Measurements from ENCODE around the gene PROM1. TPM values are rescaled to one million over a fixed set of nuclear protein-coding genes. Genes with fewer than 3 reads are reported as not detected.

PROM1 gene
- total and polyA plus RNA-seq, 8 donors = 3.5 to 124 (median 12.3) TPM

DNA sequence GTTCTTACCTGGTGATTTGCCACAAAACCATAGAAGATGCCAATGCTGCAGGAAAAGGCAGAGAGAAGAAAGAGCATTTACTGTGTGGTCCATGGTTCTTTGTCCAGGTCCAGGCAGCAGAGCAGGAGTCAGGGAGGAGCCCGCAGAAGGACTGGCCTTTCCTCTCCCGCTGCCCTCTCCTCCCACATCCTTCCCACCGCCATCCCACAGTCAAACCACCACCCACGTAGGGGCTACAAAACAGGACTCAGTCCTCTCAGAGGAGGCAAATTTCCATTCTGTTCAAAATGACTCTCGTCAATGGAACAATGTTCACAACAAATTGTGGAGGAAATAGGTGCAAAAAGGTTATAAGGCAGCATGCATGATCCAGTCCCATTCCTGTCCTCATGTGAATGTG is 58.6 kb downstream of the PROM1 start:
- Histone ChIP-seq H3K9me3 (no peaks in the 10 kb centered on the region), H3K4me3 (no peak overlapping the region), H3K36me3 (peaks cover 0 to 26% (median 5%) of the 10 kb centered on the region in 4 donors), H3K27ac (no peak overlapping the region), H3K4me1 (peaks cover 0 to 21% (median 9%) of the 10 kb centered on the region in 4 donors), H3K27me3 (no peaks in the 10 kb centered on the region)
- WGBS, 5 donors = 69 to 90% (median 83%) methylated on average over 5 of the region's 5 CpGs
- TF ChIP-seq, protein P1, sequence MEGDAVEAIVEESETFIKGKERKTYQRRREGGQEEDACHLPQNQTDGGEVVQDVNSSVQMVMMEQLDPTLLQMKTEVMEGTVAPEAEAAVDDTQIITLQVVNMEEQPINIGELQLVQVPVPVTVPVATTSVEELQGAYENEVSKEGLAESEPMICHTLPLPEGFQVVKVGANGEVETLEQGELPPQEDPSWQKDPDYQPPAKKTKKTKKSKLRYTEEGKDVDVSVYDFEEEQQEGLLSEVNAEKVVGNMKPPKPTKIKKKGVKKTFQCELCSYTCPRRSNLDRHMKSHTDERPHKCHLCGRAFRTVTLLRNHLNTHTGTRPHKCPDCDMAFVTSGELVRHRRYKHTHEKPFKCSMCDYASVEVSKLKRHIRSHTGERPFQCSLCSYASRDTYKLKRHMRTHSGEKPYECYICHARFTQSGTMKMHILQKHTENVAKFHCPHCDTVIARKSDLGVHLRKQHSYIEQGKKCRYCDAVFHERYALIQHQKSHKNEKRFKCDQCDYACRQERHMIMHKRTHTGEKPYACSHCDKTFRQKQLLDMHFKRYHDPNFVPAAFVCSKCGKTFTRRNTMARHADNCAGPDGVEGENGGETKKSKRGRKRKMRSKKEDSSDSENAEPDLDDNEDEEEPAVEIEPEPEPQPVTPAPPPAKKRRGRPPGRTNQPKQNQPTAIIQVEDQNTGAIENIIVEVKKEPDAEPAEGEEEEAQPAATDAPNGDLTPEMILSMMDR (IDR thresholded peaks at IDR 0.05) = no peak
- no peak for TF ChIP-seq EP300 (IDR thresholded peaks at IDR 0.05)
- TF ChIP-seq POLR2A (IDR thresholded peaks at IDR 0.05) = no peak
- TF ChIP-seq POLR2AphosphoS5 (IDR thresholded peaks at IDR 0.05) = no peak
- intact Hi-C loops (cut with DNase I; ENCODE audit: low total_unique reads) = loop anchor here (5.0 to 10.0 kb wide), 2 partner anchors 170 to 242 kb away; no protein-coding TSS in a partner anchor
- DNase-seq = no peak

DNA sequence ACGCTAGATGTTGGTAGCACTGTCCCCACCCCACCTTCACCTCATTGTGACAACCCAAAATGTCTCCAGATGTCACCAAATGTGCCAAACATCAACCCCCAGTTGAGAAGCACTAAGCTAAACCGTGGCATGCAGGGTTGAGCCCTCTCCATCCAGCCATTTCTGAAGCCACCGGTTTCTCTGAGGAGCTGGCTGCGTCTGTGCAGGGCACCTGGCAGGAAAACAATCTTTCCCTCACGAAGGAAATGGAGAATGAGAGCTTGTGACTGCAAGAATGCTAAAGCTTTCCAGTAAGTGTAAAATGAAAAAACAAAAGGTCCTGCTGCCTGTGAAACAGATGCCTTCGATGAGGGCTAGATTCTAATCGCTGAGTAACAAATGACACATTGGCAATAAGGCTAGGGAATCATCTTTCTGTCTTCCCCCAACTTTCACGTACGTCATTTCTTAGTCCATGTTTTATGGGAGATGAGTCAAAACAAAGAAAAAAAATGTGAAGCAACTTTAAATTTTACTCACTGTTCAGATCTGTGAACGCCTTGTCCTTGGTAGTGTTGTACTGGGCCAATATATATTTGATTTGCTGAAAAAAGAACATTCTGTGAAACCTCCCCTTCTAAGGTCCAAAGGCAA is 59.9 kb downstream of the PROM1 start:
- H3K9me3 ChIP-seq = no peaks in the 10 kb centered on the region
- no peak overlapping the region for H3K4me3 ChIP-seq
- DNase-seq = no peak
- H3K36me3 ChIP-seq = peaks cover 0 to 26% (median 5%) of the 10 kb centered on the region in 4 donors
- peaks cover 0 to 12% (median 4%) of the 10 kb centered on the region in 4 donors for H3K4me1 ChIP-seq
- H3K27ac ChIP-seq = no peak overlapping the region
- TF ChIP-seq POLR2A (IDR thresholded peaks at IDR 0.05) (no peak), POLR2AphosphoS5 (IDR thresholded peaks at IDR 0.05) (no peak), EP300 (IDR thresholded peaks at IDR 0.05) (no peak)
- TF ChIP-seq, protein P1 (IDR thresholded peaks at IDR 0.05) = no peak
- intact Hi-C loops (cut with DNase I; ENCODE audit: low total_unique reads) = loop anchor here (10.0 kb wide), 1 partner anchor 171 kb away; no protein-coding TSS in a partner anchor
- H3K27me3 ChIP-seq = no peaks in the 10 kb centered on the region
- 71 to 86% (median 77%) methylated on average over 9 to 10 of the region's 10 CpGs for WGBS, 5 donors

DNA sequence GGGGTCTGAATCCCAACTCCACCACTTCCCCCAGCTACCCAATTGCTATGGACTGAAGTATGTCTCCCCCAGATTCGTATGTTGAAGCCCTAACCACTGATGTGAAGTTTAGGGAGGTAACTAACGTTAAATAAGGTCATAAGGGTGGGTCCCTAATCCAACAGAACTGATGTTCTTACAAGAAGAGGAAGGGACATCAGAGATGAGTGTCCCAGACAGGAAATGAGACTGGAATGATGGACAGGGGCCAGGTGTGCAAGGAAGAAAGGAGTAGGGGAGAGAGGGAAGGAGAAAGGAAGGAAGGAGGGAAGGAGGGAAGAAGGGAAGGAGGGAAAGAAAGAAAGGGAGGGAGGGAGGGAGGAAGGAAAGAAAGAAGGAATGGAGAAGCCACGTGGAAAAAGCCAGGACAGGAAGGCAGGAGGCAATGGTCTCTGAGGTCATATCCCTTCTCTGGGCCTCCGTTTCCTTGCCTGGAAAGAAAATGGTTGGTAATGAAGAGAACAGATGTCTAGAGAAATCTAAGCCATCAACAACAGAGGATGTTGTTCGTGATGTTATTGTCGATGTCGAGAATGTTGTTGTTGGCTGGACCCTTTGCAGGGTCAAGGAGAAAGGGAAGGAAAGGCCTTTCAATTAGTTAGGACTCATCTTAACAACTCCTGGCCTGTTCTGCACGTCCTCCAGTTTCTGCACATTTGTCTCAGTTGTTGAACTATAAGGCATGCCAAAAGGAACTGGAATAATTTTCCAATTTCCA is 61.8 kb downstream of the PROM1 start:
- Histone ChIP-seq H3K27ac (no peak overlapping the region), H3K27me3 (no peaks in the 10 kb centered on the region), H3K4me1 (peaks cover 0 to 9% (median 4%) of the 10 kb centered on the region in 4 donors), H3K9me3 (no peaks in the 10 kb centered on the region), H3K36me3 (peaks cover 0 to 36% (median 5%) of the 10 kb centered on the region in 4 donors), H3K4me3 (no peak overlapping the region)
- DNase-seq = no peak
- 64 to 75% (median 68%) methylated on average over 8 of the region's 8 CpGs for WGBS, 5 donors
- intact Hi-C loops (cut with DNase I; ENCODE audit: low total_unique reads) = loop anchor here (10.0 kb wide), 1 partner anchor 173 kb away; no protein-coding TSS in a partner anchor
- TF ChIP-seq POLR2A (IDR thresholded peaks at IDR 0.05) (no peak), POLR2AphosphoS5 (IDR thresholded peaks at IDR 0.05) (no peak), EP300 (IDR thresholded peaks at IDR 0.05) (no peak)
- TF ChIP-seq, protein P1 (IDR thresholded peaks at IDR 0.05) = no peak

DNA sequence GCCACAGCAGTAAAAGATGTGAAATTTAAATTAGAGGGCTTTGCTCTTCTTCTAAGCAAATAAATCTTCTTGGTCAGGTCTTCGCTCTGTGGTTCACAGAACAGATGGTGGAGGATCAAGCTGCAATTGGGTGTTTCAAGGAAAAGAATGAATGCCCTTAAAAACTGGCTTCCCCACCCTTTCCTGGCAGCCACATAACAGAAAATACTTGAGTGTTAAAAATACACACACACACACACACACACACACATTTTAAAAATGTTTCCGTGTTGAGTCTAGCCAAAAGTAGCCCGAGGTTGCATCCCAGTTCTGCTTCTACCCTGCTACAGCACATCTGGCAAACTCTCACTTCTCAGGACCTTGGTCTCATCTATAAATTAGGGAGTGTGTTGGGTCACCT is 64.2 kb downstream of the PROM1 start:
- no peak overlapping the region for H3K4me3 ChIP-seq
- no peak for DNase-seq
- peaks cover 0 to 47% (median 5%) of the 10 kb centered on the region in 4 donors for H3K36me3 ChIP-seq
- intact Hi-C loops (cut with DNase I; ENCODE audit: low total_unique reads) = loop anchor here (10.0 kb wide), 1 partner anchor 175 kb away; no protein-coding TSS in a partner anchor
- WGBS, 5 donors = 39 to 57% (median 42%) methylated on average over 3 of the region's 3 CpGs
- H3K4me1 ChIP-seq = no peaks in the 10 kb centered on the region
- H3K27me3 ChIP-seq = no peaks in the 10 kb centered on the region
- H3K9me3 ChIP-seq = no peaks in the 10 kb centered on the region
- H3K27ac ChIP-seq = no peak overlapping the region
- TF ChIP-seq EP300 (IDR thresholded peaks at IDR 0.05) (no peak), POLR2A (IDR thresholded peaks at IDR 0.05) (no peak), POLR2AphosphoS5 (IDR thresholded peaks at IDR 0.05) (no peak)
- TF ChIP-seq, protein P1 (IDR thresholded peaks at IDR 0.05) = no peak
